ENCODE measurements around the gene TRIML1.

TRIML1 gene

GRCh38 chr4:188145601-188146000, 6.4 kb downstream of the TRIML1 start:
- Histone ChIP-seq H2AFZ (no peak overlapping the region), H3K4me1 (no peaks in the 10 kb centered on the region), H3K9ac (no peak overlapping the region), H3K27me3 (ENCODE audit: control insufficient read depth, insufficient read depth, low read length) (no peaks in the 10 kb centered on the region), H3K36me3 (ENCODE audit: control insufficient read depth, insufficient read depth, low read length) (no peaks in the 10 kb centered on the region), H3K79me2 (no peaks in the 10 kb centered on the region), H3K27ac (no peak overlapping the region), H3K4me3 (ENCODE audit: low read depth, low read length) (no peak overlapping the region), H3K4me2 (ENCODE audit: low read length) (no peak overlapping the region), H3K9me3 (ENCODE audit: control insufficient read depth, low read length) (no peaks in the 10 kb centered on the region)
- no peak for TF ChIP-seq CTCF (IDR thresholded peaks at IDR 0.05)

- Histone ChIP-seq H3K27me3 (ENCODE audit: control insufficient read depth, insufficient read depth, low read length) (no peaks in the 10 kb centered on the region), H3K9me3 (ENCODE audit: control insufficient read depth, low read length) (no peaks in the 10 kb centered on the region), H3K36me3 (ENCODE audit: control insufficient read depth, insufficient read depth, low read length) (no peaks in the 10 kb centered on the region), H3K9ac (no peak overlapping the region), H3K4me3 (ENCODE audit: low read depth, low read length) (no peak overlapping the region), H3K27ac (no peak overlapping the region), H2AFZ (no peak overlapping the region), H3K79me2 (no peaks in the 10 kb centered on the region), H3K4me2 (ENCODE audit: low read length) (no peak overlapping the region), H3K4me1 (no peaks in the 10 kb centered on the region)
- TF ChIP-seq CTCF (IDR thresholded peaks at IDR 0.05): no peak
Observed at GRCh38 chr4:188146618-188147017, 7.4 kb downstream of the TRIML1 start.

GRCh38 chr4:188147176-188147575, 7.9 kb downstream of the TRIML1 start:
- no peak overlapping the region for H2AFZ ChIP-seq
- H3K79me2 ChIP-seq: no peaks in the 10 kb centered on the region
- no peaks in the 10 kb centered on the region for H3K36me3 ChIP-seq (ENCODE audit: control insufficient read depth, insufficient read depth, low read length)
- H3K4me3 ChIP-seq (ENCODE audit: low read depth, low read length): no peak overlapping the region
- no peak overlapping the region for H3K4me2 ChIP-seq (ENCODE audit: low read length)
- H3K9me3 ChIP-seq (ENCODE audit: control insufficient read depth, low read length): no peaks in the 10 kb centered on the region
- H3K4me1 ChIP-seq: no peaks in the 10 kb centered on the region
- no peak overlapping the region for H3K9ac ChIP-seq
- no peak overlapping the region for H3K27ac ChIP-seq
- H3K27me3 ChIP-seq (ENCODE audit: control insufficient read depth, insufficient read depth, low read length): no peaks in the 10 kb centered on the region
- TF ChIP-seq CTCF (IDR thresholded peaks at IDR 0.05): no peak

GRCh38 chr4:188147776-188148175, 8.5 kb downstream of the TRIML1 start:
- Histone ChIP-seq H3K36me3 (ENCODE audit: control insufficient read depth, insufficient read depth, low read length) (no peaks in the 10 kb centered on the region), H3K9ac (no peak overlapping the region), H3K4me2 (ENCODE audit: low read length) (no peak overlapping the region), H2AFZ (no peak overlapping the region), H3K79me2 (no peaks in the 10 kb centered on the region), H3K9me3 (ENCODE audit: control insufficient read depth, low read length) (no peaks in the 10 kb centered on the region), H3K27ac (no peak overlapping the region), H3K4me3 (ENCODE audit: low read depth, low read length) (no peak overlapping the region), H3K27me3 (ENCODE audit: control insufficient read depth, insufficient read depth, low read length) (no peaks in the 10 kb centered on the region), H3K4me1 (no peaks in the 10 kb centered on the region)
- TF ChIP-seq CTCF (IDR thresholded peaks at IDR 0.05): no peak

- no peak overlapping the region for H3K9ac ChIP-seq
- H3K4me2 ChIP-seq (ENCODE audit: low read length): no peak overlapping the region
- no peak overlapping the region for H3K4me3 ChIP-seq (ENCODE audit: low read depth, low read length)
- no peaks in the 10 kb centered on the region for H3K36me3 ChIP-seq (ENCODE audit: control insufficient read depth, insufficient read depth, low read length)
- no peaks in the 10 kb centered on the region for H3K27me3 ChIP-seq (ENCODE audit: control insufficient read depth, insufficient read depth, low read length)
- H2AFZ ChIP-seq: no peak overlapping the region
- H3K27ac ChIP-seq: no peak overlapping the region
- no peaks in the 10 kb centered on the region for H3K4me1 ChIP-seq
- no peaks in the 10 kb centered on the region for H3K9me3 ChIP-seq (ENCODE audit: control insufficient read depth, low read length)
- no peak for TF ChIP-seq CTCF (IDR thresholded peaks at IDR 0.05)
- no peaks in the 10 kb centered on the region for H3K79me2 ChIP-seq
Observed at GRCh38 chr4:188154668-188155405, 15.6 kb downstream of the TRIML1 start.

All from parathyroid adenoma (tissue), 2 donors.